Colon (tissue), 2 donors: Measurements from ENCODE around the gene AFAP1L1.
"Not testable (repeated sequence)": the region's sequence is repeated elsewhere in the genome, so short reads cannot be mapped to it uniquely, and the experiment has no call there.

Experiments
- FAIRE-seq: peaks from 2 replicates; lab custom pipeline; 2012; peaks lifted over from hg19 to GRCh38; lab: Jason Lieb, UNC
- donor health status: control.
- donor health status: control.

The AFAP1L1 gene

GRCh38 chr5:149261246-149261645, 10.4 kb upstream of the AFAP1L1 start:
- no peak for FAIRE-seq

DNA sequence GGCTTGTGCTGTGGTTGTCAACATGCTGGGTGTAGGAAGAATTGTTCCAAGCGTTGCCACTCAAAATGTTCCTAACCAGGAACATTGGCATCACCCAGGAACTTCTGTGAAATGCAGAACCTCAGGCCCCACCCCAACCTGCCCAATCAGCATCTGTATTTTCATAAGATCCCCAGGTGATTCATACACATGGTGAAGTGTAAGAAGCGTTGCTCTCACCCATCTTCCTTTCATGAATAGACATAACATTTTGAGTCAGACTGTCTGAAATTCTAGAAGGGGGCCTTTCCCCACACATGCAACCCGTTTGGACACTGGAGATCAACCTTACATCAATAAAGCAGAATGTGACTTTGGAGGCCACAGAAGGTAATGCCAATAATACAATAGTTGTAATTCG, 9.3 kb upstream of the AFAP1L1 start:
- FAIRE-seq, result no peak

DNA sequence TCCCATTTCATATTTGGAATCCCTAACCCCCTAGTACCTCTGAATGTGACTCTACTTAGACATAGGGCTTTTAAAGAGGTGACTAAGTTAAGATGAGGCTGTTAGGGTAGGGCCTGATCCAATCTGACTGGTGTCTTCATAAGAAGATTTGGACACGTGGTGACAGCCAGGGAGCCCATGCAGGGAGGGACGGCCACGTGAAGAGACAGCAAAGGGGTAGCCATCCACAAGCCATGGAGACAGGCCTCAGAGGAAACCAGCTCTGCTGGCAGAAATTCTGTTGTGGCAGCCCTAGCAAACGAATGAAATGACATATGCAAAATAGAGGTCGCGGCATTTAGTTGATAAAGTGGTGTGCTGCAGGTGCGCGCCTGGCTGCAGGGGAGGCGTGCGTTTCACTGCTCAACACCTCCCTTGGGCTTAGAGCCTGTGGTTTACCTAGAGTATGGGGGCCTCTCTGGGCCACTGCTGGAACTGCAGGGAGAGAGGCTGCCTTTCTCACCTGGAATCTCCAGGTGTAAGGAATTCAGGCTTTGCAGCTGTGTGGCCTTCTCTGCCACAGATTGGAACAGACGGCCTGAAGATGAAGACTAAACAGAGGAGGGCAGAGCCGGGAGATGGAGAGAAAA, 7.1 kb upstream of the AFAP1L1 start:
- FAIRE-seq, result no peak

GRCh38 chr5:149265068-149265465, 6.6 kb upstream of the AFAP1L1 start:
- no peak for FAIRE-seq

DNA sequence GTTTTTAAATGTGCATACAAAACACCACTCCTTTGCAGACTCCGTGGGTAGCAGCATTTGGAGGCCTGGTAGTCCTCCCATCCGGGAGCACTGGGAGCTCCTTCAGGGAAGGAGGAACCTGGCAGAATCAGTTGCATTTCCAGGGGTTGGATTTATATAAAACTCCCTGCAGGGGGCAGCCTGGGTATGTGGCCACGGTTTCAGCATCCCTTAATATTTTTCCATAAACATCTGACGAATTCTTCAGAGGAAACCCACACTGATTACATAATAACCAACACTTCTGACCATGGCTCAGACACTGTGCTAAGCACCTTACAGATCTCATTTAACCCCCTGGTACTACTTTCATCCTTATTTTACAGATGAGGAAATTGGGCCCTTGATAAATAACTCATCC, 6.1 kb upstream of the AFAP1L1 start:
- FAIRE-seq, result no peak

DNA sequence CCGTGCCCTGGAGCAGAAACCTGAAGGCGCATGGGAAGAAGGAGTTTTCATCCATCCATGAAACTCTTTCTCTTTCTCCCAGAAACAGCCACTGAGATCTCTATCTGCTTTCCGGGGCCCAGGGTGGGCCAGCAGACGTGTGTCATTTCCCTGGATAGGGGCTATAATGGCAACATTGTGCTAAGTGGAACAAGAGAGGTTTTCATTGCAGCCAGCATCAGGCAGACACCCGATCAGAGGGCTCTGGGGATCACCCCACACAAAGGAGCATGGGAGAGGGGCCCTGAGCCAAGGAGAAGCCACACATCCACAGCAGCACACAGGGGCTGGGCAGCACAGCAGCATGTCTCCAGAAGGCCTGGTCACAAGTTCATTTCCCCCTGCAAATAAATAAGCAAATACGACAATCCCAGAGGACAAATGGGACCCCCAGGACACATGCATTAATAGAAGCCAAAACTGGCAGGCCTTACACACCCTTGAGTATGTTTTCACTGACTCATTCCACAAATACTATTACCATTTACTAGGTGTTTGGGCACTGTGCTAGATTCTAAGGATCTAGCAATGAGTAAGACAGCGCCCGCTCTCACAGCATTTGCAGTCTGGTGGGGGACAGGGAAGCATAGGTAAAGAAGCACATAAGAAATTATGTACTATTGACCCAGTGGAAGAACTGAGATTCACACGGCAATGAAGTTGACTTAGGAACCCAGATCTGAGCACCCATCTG, 4.3 kb upstream of the AFAP1L1 start:
- FAIRE-seq, result no peak

DNA sequence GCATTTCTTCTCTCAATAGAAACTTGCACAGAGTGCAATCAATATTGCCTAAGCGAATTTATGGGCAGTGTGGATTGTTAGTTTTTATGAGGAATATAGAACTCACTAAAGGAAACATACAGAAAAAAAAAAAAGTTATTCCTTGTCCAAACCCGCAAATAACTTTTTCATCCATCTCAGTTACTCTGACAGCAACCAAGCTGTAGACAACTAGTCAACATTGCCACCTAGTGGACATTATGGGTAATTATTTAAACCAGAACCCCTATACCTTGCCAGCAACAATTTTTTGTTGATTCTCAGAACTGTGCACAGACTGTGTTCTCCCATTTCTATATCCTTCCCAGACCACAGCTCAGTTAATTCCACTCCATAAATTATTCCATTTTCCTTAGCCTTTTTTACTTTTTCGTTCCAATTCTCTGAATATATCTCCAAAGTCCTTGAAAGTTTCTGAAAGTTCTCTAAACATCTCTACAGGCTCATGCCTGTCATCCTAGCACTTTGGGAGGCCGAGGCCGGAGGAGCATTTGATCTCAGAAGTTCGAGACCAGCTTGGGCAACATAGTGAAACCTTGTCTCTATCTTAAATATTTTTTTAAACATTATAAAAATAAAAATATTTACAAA, 2.6 kb upstream of the AFAP1L1 start:
- FAIRE-seq, result no peak

GRCh38 chr5:149271195-149271715, 404 bp upstream of the AFAP1L1 start:
- FAIRE-seq, result no peak

DNA sequence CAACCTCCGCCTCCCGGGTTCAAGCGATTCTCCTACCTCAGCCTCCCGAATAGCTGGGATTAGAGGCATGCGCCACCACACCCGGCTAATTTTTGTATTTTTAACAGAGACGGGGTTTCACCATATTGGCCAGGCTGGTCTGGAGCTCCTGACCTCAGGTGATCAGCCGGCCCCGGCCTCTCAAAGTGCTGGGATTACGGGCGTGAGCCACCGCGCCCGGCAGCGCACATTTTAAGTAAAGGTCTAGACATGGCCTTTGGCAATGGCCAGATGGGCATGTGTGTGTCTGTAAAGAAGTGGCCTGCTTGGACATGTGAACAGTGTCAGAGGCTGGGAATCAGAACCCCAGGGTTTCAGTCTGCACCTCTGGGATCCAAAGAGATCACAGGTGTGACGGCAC, 1.1 kb downstream of the AFAP1L1 start:
- FAIRE-seq, result not testable (repeated sequence)

GRCh38 chr5:149273237-149273636, 1.6 kb downstream of the AFAP1L1 start:
- FAIRE-seq, result no peak

- no peak for FAIRE-seq
Observed at GRCh38 chr5:149273950-149274349, 2.3 kb downstream of the AFAP1L1 start.

GRCh38 chr5:149274939-149275338, 3.3 kb downstream of the AFAP1L1 start:
- FAIRE-seq, result no peak

- no peak for FAIRE-seq
Observed at GRCh38 chr5:149277801-149278200, 6.1 kb downstream of the AFAP1L1 start.

GRCh38 chr5:149278451-149279210, 7.0 kb downstream of the AFAP1L1 start:
- no peak for FAIRE-seq

DNA sequence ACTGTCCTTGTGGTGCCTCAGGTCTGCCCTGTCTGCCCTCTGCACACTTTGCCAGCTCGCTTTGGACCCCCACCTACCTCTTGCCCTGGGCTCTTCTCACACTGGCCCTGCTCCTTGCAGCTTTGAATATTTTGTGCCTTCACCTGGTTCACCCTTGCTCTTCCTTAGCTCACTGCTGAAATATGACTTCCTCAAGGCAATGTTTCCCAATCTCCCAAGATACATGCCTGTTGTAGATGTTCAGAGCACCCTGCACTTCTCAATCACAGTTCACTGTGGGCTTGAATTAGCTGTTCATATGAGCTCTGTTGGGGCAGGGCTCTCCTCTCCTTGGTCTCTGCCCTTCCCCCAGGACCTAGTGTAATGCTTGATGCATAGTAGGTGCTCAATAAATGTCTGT, 8.0 kb downstream of the AFAP1L1 start:
- FAIRE-seq, result no peak

- FAIRE-seq, result no peak
Observed at GRCh38 chr5:149280124-149280523, 8.5 kb downstream of the AFAP1L1 start.

DNA sequence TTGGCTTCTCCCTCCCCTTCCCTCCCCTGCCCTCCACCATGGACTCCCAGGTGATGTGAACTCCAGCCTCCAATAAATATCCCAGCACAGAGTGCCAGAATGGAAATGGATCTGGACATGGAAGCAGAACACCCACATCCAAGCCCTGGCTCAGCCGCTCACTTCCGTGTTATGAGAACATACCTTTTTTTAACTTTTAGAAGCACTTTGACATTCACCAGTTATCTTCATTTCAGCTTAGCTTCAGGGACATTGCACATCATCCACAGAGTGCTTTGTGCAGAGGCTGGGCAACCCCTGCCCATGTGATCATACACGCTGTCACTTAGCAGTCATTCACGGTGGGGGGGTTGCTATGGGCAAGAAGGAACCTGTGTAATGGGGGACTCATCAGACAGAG, 9.1 kb downstream of the AFAP1L1 start:
- FAIRE-seq, result no peak

DNA sequence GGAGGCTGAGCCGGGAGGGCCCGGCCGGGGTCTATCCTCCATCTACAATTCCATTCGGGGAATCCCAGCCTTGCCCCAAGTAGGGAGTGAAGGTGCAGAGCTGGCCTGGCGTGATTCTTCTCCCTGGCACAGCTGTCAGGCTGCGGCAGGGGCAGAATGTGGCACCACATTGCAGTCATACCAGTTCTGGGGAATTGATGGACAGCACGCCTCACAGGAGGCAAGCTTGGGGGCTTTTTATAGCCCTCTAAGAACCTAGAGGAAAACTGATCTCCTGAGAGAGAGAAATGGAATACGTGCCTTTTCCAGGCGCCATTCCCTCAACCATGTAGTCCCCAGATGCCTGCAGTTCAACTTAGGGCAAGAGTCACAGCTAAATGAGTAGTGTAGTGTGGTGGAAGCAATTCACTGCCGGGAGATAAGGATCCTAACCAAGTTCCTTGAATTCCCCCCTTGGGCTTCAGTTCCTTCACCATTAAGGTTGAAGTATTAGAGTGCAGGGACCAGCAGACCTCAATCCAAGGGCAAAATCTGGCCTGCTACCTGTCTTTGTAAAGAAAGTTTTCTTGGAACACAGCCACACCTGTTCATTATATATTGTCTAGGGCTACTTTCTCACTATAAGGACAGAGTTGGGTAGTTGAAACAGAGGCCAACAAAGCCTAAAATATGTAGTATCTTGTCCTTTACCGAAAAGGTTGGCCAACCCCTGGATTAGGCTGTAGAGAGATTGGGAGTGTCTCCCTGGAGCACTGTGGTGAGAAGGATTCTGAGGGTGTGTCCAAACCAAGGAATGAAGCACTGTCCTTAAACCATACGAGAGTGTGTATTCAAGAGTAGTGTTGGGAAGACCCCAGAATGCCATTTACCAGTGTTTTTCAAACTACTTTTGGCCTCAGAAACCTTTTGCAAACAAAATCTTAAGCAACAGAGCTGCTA, 10.6 kb downstream of the AFAP1L1 start:
- FAIRE-seq, result no peak

GRCh38 chr5:149282966-149283332, 11.3 kb downstream of the AFAP1L1 start:
- FAIRE-seq, result no peak

DNA sequence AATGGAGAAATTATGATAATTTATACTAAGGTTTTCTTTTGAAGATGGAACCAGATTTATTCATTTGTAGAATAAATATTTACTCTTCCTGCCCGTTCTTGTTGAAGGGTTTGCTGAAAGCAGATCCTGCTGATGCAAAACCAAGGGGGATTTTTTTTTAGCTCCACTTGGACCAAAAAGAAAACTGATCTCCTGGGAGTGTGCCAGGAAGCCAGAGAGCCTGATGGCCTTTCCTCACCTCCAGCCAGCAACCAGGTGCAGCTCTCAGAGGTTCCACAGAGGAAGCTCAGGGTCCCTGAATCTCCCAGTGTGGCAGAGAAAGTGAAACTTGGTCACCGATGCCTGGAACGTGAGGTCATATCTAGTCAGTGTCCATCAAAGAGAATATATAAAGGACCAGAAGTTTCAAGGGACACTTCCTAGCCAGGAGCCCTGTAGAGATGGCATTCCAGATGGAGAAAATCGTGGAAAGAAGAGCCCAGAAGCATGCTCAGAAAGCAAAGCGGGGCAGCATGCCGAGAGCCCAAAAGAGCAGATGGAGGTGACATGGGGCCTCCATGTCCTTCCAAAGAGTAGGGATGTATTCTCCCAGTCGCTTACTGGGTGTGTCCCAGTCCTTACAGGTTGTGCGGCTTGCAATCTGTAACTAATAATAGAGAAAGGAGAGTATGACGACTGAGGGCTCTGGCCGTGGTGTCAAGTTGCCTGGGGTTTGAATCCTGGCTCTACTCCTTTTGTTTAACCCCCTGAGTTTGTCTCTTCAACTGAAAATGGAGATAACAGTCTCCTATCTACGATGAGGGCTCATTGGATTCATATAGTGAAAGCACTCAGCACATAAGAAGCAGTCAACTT, 12.2 kb downstream of the AFAP1L1 start:
- no peak for FAIRE-seq

- FAIRE-seq, result no peak
Observed at GRCh38 chr5:149284501-149284900, 12.8 kb downstream of the AFAP1L1 start.
